HEK293 (cell line): Measurements from ENCODE around the gene HDAC7.

Experiments
- CTCF ChIA-PET: fragments of 350-600 bp; formaldehyde crosslinking; extraction: SDS; loops from one replicate; lab custom pipeline; 2021; ENCODE audit warnings: antibody characterized with exemption; lab: Yijun Ruan, JAX
- POLR2A ChIA-PET: fragments of 300-600 bp; formaldehyde crosslinking; extraction: SDS; loops from one replicate; lab custom pipeline; 2020; ENCODE audit warnings: antibody characterized with exemption, inconsistent platforms; lab: Yijun Ruan, JAX
- H3K27ac ChIP-seq: fragments of 200-500 bp; sonication (Bioruptor generic); 2 replicates; pipeline ENCODE4 v1.5.1; 2014; ENCODE audit warnings: low read depth, low read length, control low read depth, inconsistent platforms; ENCODE audit errors: extremely low read depth
- H3K36me3 ChIP-seq, 2 experiments: fragments of 200-500 bp in 1 of 2; sonication (Bioruptor generic) in 1 of 2; 1 replicate in 1 of 2; 2 replicates in 1 of 2; pipeline ENCODE4 v1.5.1; 2014 to 2017; ENCODE audit warnings: inconsistent platforms in 2 of 2, low read length in 2 of 2; ENCODE audit not compliant: control insufficient read depth in 2 of 2, insufficient read depth in 1 of 2
- H3K4me1 ChIP-seq: fragments of 200-500 bp; sonication (Bioruptor generic); 2 replicates; pipeline ENCODE4 v1.5.1; 2014; ENCODE audit warnings: mild to moderate bottlenecking, low read length, inconsistent platforms; ENCODE audit not compliant: control insufficient read depth, insufficient read depth
- H3K4me3 ChIP-seq: 2 replicates; pipeline ENCODE4 v1.5.1; 2011; ENCODE audit warnings: low read depth, mild to moderate bottlenecking, control low read depth, low read length, moderate library complexity
- H3K9me3 ChIP-seq: fragments of 200-500 bp; sonication (Bioruptor generic); 2 replicates; pipeline ENCODE4 v1.5.1; 2014; ENCODE audit warnings: low read depth, low read length, inconsistent platforms; ENCODE audit not compliant: control insufficient read depth, insufficient read depth
- ATF2 ChIP-seq: fragments of 450-650 bp; formaldehyde crosslinking; IDR thresholded peaks from 2 replicates; pipeline ENCODE4 v1.5.1; 2016; ENCODE audit warnings: missing biosample characterization, missing genetic modification characterization, low read depth
- ELK4 ChIP-seq: IDR thresholded peaks from 2 replicates; pipeline ENCODE4 v1.6.1; 2011; ENCODE audit warnings: mild to moderate bottlenecking, low read depth, low read length, borderline replicate concordance
- GLI2 ChIP-seq: fragments of 450-650 bp; formaldehyde crosslinking; IDR thresholded peaks from 2 replicates; pipeline ENCODE4; 2017; ENCODE audit warnings: missing biosample characterization, missing genetic modification characterization, low read depth, borderline replicate concordance
- GLIS2 ChIP-seq: fragments of 450-650 bp; formaldehyde crosslinking; IDR thresholded peaks from 2 replicates; pipeline ENCODE4 v1.5.1; 2016; ENCODE audit warnings: missing biosample characterization, missing genetic modification characterization
- MZF1 ChIP-seq: fragments of 450-650 bp; formaldehyde crosslinking; IDR thresholded peaks from 2 replicates; pipeline ENCODE4 v1.5.1; 2017; ENCODE audit warnings: missing biosample characterization, missing genetic modification characterization, borderline replicate concordance
- SALL2 ChIP-seq: fragments of 450-650 bp; formaldehyde crosslinking; IDR thresholded peaks from 2 replicates; pipeline ENCODE4 v1.5.0; 2017; ENCODE audit warnings: missing biosample characterization, mild to moderate bottlenecking, missing genetic modification characterization, borderline replicate concordance
- SP3 ChIP-seq: fragments of 450-650 bp; formaldehyde crosslinking; IDR thresholded peaks from 2 replicates; pipeline ENCODE4 v1.5.1; 2016; ENCODE audit warnings: missing biosample characterization, missing genetic modification characterization
- ZBTB7A ChIP-seq: fragments of 450-650 bp; formaldehyde crosslinking; IDR thresholded peaks from 2 replicates; pipeline ENCODE4 v1.5.1; 2016; ENCODE audit warnings: low read depth, missing biosample characterization, missing genetic modification characterization
- ZFP3 ChIP-seq: fragments of 450-650 bp; formaldehyde crosslinking; IDR thresholded peaks from 2 replicates; pipeline ENCODE4 v1.5.1; 2016; ENCODE audit warnings: low read depth, missing biosample characterization, missing genetic modification characterization
- ZNF10 ChIP-seq: fragments of 450-650 bp; formaldehyde crosslinking; IDR thresholded peaks from 2 replicates; pipeline ENCODE4 v1.5.1; 2017; ENCODE audit warnings: missing biosample characterization, missing genetic modification characterization
- ZNF121 ChIP-seq: fragments of 450-650 bp; formaldehyde crosslinking; IDR thresholded peaks from 2 replicates; pipeline ENCODE4 v1.5.1; 2016; ENCODE audit warnings: missing biosample characterization, missing genetic modification characterization
- ZNF132 ChIP-seq: fragments of 450-650 bp; formaldehyde crosslinking; IDR thresholded peaks from 2 replicates; pipeline ENCODE4 v1.5.1; 2017; ENCODE audit warnings: missing biosample characterization, missing genetic modification characterization, borderline replicate concordance
- ZNF2 ChIP-seq: fragments of 450-650 bp; formaldehyde crosslinking; IDR thresholded peaks from 2 replicates; pipeline ENCODE4 v1.5.1; 2016; ENCODE audit warnings: missing biosample characterization, missing genetic modification characterization
- ZNF211 ChIP-seq: fragments of 450-650 bp; formaldehyde crosslinking; IDR thresholded peaks from 2 replicates; pipeline ENCODE4 v1.5.1; 2016; ENCODE audit warnings: low read depth, missing biosample characterization, missing genetic modification characterization
- ZNF266 ChIP-seq: fragments of 450-650 bp; formaldehyde crosslinking; IDR thresholded peaks from 2 replicates; pipeline ENCODE4 v1.5.1; 2016; ENCODE audit warnings: missing biosample characterization, missing genetic modification characterization, low read depth
- ZNF341 ChIP-seq: fragments of 450-650 bp; formaldehyde crosslinking; IDR thresholded peaks from 2 replicates; pipeline ENCODE4; 2016; ENCODE audit warnings: low read depth, missing biosample characterization, missing genetic modification characterization
- ZNF423 ChIP-seq: fragments of 450-650 bp; formaldehyde crosslinking; IDR thresholded peaks from 2 replicates; pipeline ENCODE4 v1.5.1; 2016; ENCODE audit warnings: missing biosample characterization, missing genetic modification characterization
- ZNF529 ChIP-seq: fragments of 450-650 bp; formaldehyde crosslinking; IDR thresholded peaks from 2 replicates; pipeline ENCODE4 v1.5.1; 2017; ENCODE audit warnings: missing genetic modification characterization, missing biosample characterization; ENCODE audit not compliant: insufficient replicate concordance
- ZNF555 ChIP-seq: fragments of 450-650 bp; formaldehyde crosslinking; conservative IDR thresholded peaks from 2 replicates; pipeline ENCODE4 v1.5.1; 2017; ENCODE audit warnings: missing biosample characterization, mild to moderate bottlenecking, missing genetic modification characterization, inconsistent platforms
- ZNF621 ChIP-seq: fragments of 450-650 bp; formaldehyde crosslinking; IDR thresholded peaks from 2 replicates; pipeline ENCODE4 v1.5.1; 2017; ENCODE audit warnings: missing biosample characterization, missing genetic modification characterization
- ZNF660 ChIP-seq: fragments of 450-650 bp; IDR thresholded peaks from 2 replicates; pipeline ENCODE4 v1.5.1; 2018; ENCODE audit warnings: missing biosample characterization, mild to moderate bottlenecking, missing genetic modification characterization
- ZNF777 ChIP-seq: fragments of 450-650 bp; formaldehyde crosslinking; IDR thresholded peaks from 2 replicates; pipeline ENCODE4 v1.5.1; 2017; ENCODE audit warnings: missing biosample characterization, missing genetic modification characterization, borderline replicate concordance
- ZSCAN16 ChIP-seq: fragments of 450-650 bp; formaldehyde crosslinking; IDR thresholded peaks from 2 replicates; pipeline ENCODE4 v1.5.1; 2016; ENCODE audit warnings: missing biosample characterization, missing genetic modification characterization
- TF ChIP-seq, protein P1 (sequence below): fragments of 450-650 bp; formaldehyde crosslinking; IDR thresholded peaks from 2 replicates; pipeline ENCODE4 v1.5.1; 2016; ENCODE audit warnings: missing biosample characterization, missing genetic modification characterization

Gene HDAC7

DNA sequence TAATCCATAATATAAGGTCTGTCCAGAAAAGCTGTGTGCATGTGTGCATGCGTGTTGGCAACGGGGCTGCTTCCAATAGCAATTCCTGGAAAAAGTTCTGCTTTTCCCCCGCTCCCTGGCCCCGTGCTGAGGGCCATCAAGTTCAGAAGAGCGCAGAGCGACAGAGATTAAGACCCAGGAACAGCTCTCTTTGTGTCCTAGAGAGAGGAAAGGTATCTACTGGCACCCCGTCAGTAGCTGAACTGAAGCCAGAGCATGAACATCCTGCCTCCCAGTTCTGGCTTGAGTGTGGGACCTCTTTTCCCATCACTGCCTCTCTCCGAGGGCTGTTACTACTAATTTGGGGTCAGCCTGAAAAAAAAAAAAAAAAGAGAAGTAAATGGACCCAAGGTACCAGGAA is 15.5 kb downstream of the HDAC7 start:
- Histone ChIP-seq H3K36me3 (peaks cover 0 to 27% of the 10 kb centered on the region in 2 experiments; a peak in 1 of 3 replicates), H3K9me3 (no peaks in the 10 kb centered on the region), H3K27ac (no peak overlapping the region), H3K4me1 (peaks cover 11% of the 10 kb centered on the region; the same call in 1 of the 2 replicates), H3K4me3 (no peak overlapping the region)
- POLR2A ChIA-PET: interaction anchor here (0.6 kb wide), 1 partner anchor 659 kb away, joined by 3 read pairs; no protein-coding TSS in a partner anchor
- TF ChIP-seq ZNF529 (tag by site-specific recombination) (no peak), ZNF10 (tag by site-specific recombination) (no peak), ZFP3 (tag by site-specific recombination) (no peak), ZNF266 (tag by site-specific recombination) (no peak)
- CTCF ChIA-PET: interaction anchor here (0.7 to 14.1 kb wide), 4 partner anchors 31 to 63 kb away, joined by 3 to 234 read pairs (median 5); no protein-coding TSS in a partner anchor

GRCh38 chr12:47803191-47803875 is 16.4 kb downstream of the HDAC7 start:
- no peak overlapping the region for H3K27ac ChIP-seq
- ChIA-PET CTCF (interaction anchor here (1.0 to 14.1 kb wide), 2 partner anchors 32 to 60 kb away, joined by 3 to 234 read pairs; no protein-coding TSS in a partner anchor), POLR2A (interaction anchor here (1.3 kb wide), 1 partner anchor 25 kb away, joined by 6 read pairs; no protein-coding TSS in a partner anchor)
- peaks cover 4% of the 10 kb centered on the region; the same call in 1 of the 2 replicates for H3K4me1 ChIP-seq
- no peaks in the 10 kb centered on the region for H3K9me3 ChIP-seq
- TF ChIP-seq ZBTB7A (tag by site-specific recombination): no peak
- no peak for TF ChIP-seq ZNF341 (tag by site-specific recombination)
- TF ChIP-seq ZNF2: no peak
- TF ChIP-seq, protein P1, sequence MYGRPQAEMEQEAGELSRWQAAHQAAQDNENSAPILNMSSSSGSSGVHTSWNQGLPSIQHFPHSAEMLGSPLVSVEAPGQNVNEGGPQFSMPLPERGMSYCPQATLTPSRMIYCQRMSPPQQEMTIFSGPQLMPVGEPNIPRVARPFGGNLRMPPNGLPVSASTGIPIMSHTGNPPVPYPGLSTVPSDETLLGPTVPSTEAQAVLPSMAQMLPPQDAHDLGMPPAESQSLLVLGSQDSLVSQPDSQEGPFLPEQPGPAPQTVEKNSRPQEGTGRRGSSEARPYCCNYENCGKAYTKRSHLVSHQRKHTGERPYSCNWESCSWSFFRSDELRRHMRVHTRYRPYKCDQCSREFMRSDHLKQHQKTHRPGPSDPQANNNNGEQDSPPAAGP (tag by site-specific recombination): no peak
- H3K36me3 ChIP-seq: peaks cover 0 to 35% of the 10 kb centered on the region in 2 experiments; a peak in 1 of 3 replicates
- H3K4me3 ChIP-seq: no peak overlapping the region

DNA sequence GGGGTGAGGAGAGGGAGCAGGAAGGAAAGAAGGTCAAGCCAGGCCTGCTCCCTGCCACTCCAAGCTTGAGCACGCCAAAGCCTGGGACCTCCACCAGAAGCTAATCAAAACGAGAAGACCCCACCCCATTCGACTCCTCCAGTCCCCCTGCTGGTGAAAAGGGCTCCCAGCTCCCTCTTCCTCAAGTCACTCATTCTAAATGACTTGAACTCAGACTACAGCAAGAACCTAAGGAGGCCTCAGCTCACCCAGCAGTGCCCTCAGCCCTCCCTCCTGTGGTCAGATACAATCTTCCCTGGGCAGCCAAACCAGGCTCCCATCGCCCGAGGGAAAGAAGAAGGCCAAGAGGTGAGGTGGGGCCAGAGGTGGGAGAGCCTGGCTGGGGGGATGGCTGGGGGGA is 17.4 kb downstream of the HDAC7 start:
- H3K4me1 ChIP-seq: no peaks in the 10 kb centered on the region
- H3K27ac ChIP-seq: no peak overlapping the region
- no peaks in the 10 kb centered on the region for H3K9me3 ChIP-seq
- H3K36me3 ChIP-seq: peaks cover 0 to 40% of the 10 kb centered on the region in 2 experiments; a peak in 2 of 3 replicates
- no peak overlapping the region for H3K4me3 ChIP-seq
- ChIA-PET POLR2A (interaction anchor here (0.7 to 1.3 kb wide), 3 partner anchors 10 to 26 kb away, joined by 3 to 6 read pairs (median 3); no protein-coding TSS in a partner anchor), CTCF (interaction anchor here (0.7 to 14.1 kb wide), 12 partner anchors 11 to 133 kb away, joined by 3 to 234 read pairs (median 3); no protein-coding TSS in a partner anchor)
- TF ChIP-seq MZF1 (tag by site-specific recombination) (no peak), ZNF211 (tag by site-specific recombination) (no peak), ZNF132 (tag by site-specific recombination) (no peak), ZNF621 (tag by site-specific recombination) (no peak), ZNF121 (tag by site-specific recombination) (no peak), SALL2 (no peak), GLIS2 (tag by site-specific recombination) (no peak), ATF2 (tag by site-specific recombination) (no peak), GLI2 (tag by site-specific recombination) (no peak), ZNF555 (tag by site-specific recombination) (no peak), SP3 (no peak), ZNF777 (tag by site-specific recombination) (no peak), ZNF529 (tag by site-specific recombination) (no peak), ZNF660 (no peak), ELK4 (no peak), ZSCAN16 (tag by site-specific recombination) (no peak), ZNF423 (tag by site-specific recombination) (no peak)
